GM19023 (cell line): ENCODE measurements around the gene ADAMTS17.
"Not testable (repeated sequence)": the region's sequence is repeated elsewhere in the genome, so short reads cannot be mapped to it uniquely, and the experiment has no call there.

Source experiments
- ATAC-seq: cut with Tn5 transposase; IDR thresholded peaks from one replicate; pipeline ENCODE4 v1.9.1; 2021; ENCODE audit warnings: mild to moderate bottlenecking, moderate library complexity; ENCODE audit not compliant: unreplicated experiment

ADAMTS17 gene

GRCh38 chr15:100096248-100096600, 245.6 kb downstream of the ADAMTS17 start:
- no peak for ATAC-seq

GRCh38 chr15:100095541-100096247, 246.1 kb downstream of the ADAMTS17 start:
- no peak for ATAC-seq

DNA sequence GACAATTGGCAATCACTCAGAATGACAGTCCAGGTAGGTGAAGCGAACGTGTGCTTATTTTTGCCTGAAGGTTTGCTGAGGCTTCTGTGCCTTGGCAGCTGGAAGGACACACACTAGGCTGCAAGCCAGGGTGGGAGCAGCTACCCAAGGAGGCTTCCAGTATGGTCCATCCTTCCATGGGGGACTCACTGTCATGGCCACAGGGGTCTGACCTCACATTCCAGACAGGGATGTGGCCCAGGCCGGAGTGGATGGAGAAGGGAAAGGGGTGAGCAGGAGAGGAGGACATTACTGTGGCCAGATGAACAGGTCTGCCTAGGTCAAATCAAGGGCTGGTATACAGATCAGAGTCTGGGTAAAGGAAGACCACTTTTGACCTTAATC, 247.7 kb downstream of the ADAMTS17 start:
- ATAC-seq = no peak

DNA sequence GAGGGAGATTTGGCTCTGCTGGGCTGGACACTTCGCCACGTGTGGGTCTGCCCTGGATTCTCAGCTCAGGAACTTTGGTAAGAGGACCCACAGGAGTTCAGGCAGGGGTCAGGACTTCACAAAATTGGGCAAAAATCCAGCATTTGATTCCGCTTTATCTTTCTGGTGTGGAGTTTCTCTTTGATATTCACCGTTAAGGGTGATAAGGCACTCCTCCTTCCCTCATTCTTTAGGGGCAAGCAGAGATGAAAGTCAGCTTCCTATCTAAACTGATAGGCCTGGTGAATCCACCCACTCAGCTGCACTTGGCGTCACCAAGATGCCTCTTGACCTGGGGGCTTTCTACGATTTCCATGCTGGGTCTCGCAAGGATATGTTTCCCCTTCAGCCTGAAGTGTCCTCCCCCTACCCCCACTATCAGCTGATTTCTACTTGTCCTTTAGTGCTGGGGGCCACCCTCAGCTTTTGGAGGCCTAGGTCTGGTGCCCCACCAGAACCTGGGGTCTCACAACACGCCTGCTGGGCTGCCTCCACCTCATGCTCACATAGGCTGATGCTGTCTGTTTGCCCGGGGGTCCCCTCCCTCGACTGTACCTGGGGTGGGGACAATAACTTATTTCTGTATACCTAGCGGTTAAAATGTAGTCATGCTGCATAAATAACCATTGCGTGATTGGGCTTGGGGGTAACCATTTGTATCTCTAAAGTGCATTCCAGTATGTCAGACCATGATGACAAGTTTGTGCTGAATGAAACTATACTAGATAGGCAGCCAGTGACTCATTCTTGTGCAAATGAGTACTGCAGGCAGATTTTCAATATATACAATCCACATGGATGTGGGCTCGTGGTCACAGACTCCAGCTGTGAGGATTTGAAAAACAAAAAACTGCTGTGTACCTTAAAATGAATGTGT, 248.3 kb downstream of the ADAMTS17 start:
- no peak for ATAC-seq

DNA sequence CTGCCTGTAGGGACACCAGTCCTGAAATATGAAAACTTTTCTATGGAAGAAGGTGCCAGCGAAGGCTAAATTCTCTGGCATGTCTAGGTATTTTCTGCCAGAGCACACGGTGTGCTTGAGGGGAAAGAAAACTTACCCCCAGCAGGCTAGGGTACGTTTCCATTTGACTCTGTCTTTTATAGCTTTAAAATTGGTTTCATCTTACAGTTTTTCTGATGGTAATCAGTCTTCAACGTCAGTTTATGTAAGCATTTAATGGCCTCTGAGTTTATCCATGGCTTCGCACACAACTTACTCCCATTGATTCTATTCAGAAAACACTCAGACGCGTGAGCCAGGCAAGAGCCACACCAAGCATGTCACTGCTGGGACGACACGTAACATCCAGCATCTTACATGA, 249.7 kb downstream of the ADAMTS17 start:
- ATAC-seq = no peak

DNA sequence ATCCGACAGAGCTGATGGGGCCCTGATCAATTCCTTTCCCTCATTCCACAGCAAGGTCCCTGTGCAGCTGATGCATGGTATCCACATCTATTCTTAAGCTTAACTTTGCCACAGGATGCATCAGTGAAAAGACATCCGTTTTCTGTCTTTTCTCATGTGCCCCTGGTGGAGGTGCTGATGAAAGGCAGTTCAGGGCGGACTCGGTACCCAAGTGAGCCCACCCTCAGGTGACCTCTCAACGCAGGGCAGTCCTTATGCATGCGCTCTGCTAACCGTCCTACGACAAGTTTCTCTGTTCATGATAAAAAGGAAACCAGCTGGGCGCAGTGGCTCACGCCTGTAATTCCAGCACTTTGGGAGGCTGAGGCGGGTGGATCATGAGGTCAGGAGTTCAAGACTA, 251.4 kb downstream of the ADAMTS17 start:
- ATAC-seq = no peak

DNA sequence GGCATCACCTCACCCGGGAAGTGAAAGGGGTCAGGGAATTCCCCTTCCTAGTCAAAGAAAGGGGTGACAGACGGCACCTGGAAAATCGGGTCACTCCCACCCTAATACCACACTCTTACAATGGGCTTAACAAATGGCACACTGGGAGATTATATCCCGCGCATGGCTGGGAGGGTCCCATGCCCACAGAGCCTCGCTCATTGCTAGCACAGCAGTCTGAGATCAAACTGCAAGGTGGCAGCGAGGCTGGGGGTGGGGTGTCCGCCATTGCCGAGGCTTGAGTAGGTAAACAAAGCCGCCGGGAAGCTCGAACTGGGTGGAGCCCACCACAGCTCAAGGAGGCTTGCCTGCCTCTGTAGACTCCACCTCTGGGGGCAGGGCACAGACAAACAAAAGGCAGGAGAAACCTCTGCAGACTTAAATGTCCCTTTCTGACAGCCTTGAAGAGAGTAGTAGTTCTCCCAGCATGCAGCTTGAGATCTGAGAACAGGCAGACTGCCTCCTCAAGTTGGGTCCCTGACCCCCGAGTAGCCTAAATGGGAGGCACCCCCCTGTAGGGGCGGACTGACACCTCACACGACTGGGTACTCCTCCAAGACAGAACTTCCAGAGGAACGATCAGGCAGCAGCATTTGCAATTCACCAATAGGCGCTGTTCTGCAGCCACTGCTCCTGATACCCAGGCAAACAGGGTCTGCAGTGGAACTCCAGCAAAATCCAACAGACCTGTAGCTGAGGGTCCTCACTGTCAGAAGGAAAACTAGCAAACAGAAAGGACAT, 257.5 kb downstream of the ADAMTS17 start:
- ATAC-seq = not testable (repeated sequence)

- no peak for ATAC-seq
Measured at GRCh38 chr15:100083572-100083971, 258.2 kb downstream of the ADAMTS17 start.

- ATAC-seq = no peak
Measured at GRCh38 chr15:100082761-100083402, 258.9 kb downstream of the ADAMTS17 start.

DNA sequence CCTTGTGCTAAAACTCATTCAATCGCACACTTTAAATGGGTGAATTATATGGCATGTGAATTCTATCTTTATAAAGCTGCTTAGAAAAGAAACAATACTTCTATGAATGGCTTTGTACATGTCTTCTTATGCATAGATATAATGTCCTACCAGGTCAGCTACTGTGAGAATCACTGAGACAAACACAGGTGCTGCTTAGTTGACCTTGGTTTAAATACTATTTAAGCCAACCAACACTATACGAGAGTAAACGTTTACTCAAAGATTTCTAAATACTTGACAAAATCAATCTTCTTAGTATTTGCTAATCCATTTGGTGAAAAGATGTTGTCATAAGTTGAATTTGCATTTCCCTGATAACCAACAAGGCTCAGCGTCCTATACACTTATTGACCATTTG, 260.3 kb downstream of the ADAMTS17 start:
- ATAC-seq = no peak

DNA sequence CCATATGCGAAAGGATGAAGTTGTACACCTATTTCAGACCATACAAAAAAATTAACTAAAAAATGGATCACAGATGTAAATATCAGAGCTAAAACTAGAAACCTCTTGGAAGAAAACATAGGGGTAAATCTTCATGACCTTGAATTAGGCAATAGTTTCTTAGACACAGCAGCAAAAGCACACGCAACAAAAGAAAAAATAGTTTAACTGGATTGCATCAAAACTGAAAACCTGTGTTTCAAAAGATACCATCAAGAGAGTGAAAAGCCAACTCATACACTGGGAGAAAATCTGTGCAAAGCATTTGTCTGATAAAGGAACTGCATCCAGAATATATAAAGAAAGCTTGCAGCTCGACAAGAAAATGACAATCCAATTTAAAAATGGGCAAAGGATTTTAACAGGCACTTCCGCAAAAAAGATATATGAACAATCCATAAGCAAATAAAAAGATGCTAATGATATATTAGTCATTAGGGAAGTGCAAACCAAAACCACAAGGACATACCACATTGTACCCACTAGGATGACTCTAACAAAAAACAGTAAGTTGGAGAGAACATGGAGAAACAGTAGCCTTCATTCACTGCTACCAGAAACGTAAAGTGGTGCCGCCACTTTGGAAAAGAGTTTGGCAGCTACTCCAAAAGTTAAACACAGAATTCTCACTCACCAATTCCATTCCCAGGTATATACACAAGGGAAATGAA, 263.1 kb downstream of the ADAMTS17 start:
- no peak for ATAC-seq

DNA sequence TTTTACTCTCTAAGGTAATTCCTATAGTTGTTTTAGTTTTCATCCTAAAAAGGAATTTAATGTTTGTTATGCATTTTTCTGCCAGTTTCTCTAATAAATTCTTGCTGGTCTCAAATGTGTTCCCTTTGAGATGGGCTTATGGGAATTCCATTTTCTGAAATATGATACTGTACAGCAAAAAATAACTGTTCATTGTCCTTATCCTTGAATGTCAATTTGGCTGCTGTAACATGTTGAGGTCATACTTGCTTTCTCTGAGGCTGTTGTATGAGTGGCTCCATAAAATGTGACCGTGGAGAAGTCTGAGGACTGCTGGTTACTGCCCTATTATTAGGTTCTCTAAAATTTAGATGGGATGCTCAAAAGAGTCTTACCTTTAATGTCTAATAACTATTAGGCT, 266.5 kb downstream of the ADAMTS17 start:
- ATAC-seq = no peak

DNA sequence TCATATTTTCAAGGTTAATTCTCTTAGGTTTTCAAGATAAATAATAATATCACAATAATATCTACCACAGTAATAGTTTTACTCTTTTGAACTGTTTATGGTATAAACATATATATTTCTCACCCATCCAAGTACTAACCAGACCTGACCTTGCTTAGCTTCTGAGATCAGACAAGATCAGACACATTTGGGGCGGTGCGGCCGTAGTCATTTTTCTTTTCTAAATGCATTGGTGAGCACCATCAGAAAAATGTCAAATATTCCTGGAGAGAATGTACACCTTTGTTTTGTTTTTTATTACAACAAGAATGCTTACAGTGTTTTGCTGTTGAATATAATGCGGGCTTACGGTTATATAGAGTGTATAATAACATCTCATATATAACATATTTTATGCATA, 267.8 kb downstream of the ADAMTS17 start:
- no peak for ATAC-seq

DNA sequence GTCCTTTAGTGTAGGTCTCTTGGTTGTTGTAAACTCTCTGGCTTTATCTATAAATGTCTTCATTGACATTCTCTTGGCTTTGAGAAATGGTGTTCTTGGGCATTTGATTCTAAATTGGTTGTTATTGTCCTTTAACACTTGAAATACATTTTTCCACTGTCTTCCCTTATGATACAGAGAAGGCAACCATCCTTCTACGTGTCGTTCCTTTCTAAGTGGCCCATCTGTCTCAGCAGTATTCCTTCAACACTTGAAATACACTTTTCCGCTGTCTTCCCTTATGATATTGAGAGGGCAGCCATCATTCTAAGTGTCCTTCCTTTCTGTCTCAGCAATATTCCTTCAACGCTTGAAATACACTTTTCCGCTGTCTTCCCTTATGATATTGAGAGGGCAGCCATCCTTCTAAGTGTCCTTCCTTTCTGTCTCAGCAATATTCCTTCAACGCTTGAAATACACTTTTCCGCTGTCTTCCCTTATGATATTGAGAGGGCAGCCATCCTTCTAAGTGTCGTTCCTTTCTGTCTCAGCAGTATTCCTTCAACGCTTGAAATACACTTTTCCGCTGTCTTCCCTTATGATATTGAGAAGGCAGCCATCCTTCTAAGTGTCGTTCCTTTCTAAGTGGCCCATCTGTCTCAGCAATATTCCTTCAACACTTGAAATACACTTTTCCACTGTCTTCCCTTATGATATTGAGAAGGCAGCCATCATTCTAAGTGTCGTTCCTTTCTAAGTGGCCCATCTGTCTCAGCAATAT, 275.1 kb downstream of the ADAMTS17 start:
- not testable (repeated sequence) for ATAC-seq

DNA sequence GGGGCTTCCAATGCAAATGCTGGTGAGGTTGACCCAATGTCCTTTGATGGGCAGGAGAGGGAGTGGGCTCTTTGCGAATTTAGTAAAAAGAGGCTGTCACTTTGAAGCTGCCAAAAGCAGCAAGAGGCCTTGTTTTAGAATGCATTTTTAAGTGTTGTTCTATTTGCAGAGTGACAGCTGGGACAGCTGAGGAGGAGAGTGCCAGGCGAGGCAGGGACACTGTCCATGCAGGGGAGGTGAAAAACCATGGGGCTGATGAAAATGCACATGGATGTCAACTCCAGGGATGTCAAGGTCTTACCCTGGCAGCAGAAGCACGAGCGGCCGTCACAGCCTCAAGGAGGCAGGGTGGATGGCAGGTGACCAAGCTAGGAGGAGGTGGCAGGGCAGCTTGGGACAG, 279.8 kb downstream of the ADAMTS17 start:
- no peak for ATAC-seq

- ATAC-seq = no peak
Measured at GRCh38 chr15:100060276-100060926, 281.4 kb downstream of the ADAMTS17 start.

DNA sequence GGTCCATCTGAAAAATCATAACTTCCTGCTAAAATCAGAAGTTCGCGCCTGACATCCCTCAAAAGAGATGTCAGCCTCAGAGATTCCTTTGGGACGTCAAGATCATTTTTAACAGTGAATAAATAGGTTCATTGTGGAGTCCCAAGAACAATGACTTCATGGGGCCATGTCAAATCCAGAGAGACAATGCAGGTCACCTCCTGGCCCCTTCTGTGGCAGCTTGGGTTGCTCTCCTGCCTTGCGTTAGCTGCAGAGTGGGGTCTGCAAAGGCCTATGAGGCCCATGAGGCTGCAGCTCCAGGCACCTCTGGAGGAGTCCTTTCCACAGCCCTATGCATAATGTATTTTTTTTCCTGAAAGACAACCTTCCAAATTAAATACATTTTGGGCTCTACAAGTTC, 282.3 kb downstream of the ADAMTS17 start:
- no peak for ATAC-seq

GRCh38 chr15:100059094-100059493, 282.7 kb downstream of the ADAMTS17 start:
- no peak for ATAC-seq

DNA sequence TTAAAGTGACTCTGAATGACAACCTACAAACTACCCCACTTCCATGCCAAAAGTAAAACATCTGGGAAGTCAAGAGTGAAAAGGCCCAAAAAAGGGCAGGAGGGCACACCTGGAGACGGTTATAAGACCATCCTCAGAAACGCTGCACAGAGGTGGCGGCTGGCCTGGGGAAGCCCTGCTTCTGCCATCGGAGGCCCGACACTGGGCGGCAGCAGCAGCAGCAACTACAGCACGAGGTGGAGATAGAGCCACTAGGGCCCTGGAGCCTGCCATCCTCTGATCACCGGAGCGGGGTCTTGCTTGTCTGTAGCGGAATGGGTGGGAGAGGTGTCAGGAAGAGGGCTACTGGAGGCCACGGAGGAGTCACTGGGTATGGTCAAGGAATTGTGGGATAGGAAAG, 283.3 kb downstream of the ADAMTS17 start:
- no peak for ATAC-seq
